ENCODE measurements around the gene PEX7. TPM values are rescaled to one million over a fixed set of nuclear protein-coding genes. Genes with fewer than 3 reads are reported as not detected.
"Not testable (repeated sequence)": the region's sequence is repeated elsewhere in the genome, so short reads cannot be mapped to it uniquely, and the experiment has no call there.

PEX7 gene
- polyA plus RNA-seq, 2 donors = 2.0 to 7.0 TPM

GRCh38 chr6:136801581-136801980 is 20.8 kb upstream of the PEX7 start:
- no peaks in the 10 kb centered on the region for H3K36me3 ChIP-seq (ENCODE audit: control insufficient read depth in 2 of 2, insufficient read depth in 2 of 2, low read length in 1 of 2)
- H3K9me3 ChIP-seq (ENCODE audit: control insufficient read depth in 2 of 2, insufficient read depth in 1 of 2, low read depth in 1 of 2, low read length in 1 of 2) = no peaks in the 10 kb centered on the region
- 100% methylated on average over 2 of the region's 2 CpGs for WGBS, 2 donors
- H3K27ac ChIP-seq (ENCODE audit: low read depth in 2 of 2, low read length in 1 of 2) = no peak overlapping the region
- H3K27me3 ChIP-seq (ENCODE audit: control insufficient read depth in 1 of 2, insufficient read depth in 2 of 2, low read length in 2 of 2) = no peaks in the 10 kb centered on the region
- no peak overlapping the region for H3K4me3 ChIP-seq (ENCODE audit: low read depth in 1 of 2, low read length in 2 of 2)
- no peaks in the 10 kb centered on the region for H3K4me1 ChIP-seq (ENCODE audit: control insufficient read depth in 2 of 2, insufficient read depth in 2 of 2, low read length in 1 of 2)

GRCh38 chr6:136803608-136804007 is 18.8 kb upstream of the PEX7 start:
- H3K9me3 ChIP-seq (ENCODE audit: control insufficient read depth in 2 of 2, insufficient read depth in 1 of 2, low read depth in 1 of 2, low read length in 1 of 2) = no peaks in the 10 kb centered on the region
- no peaks in the 10 kb centered on the region for H3K36me3 ChIP-seq (ENCODE audit: control insufficient read depth in 2 of 2, insufficient read depth in 2 of 2, low read length in 1 of 2)
- WGBS, 2 donors = 93 to 95% methylated on average over 1 of the region's 1 CpG
- H3K4me3 ChIP-seq (ENCODE audit: low read depth in 1 of 2, low read length in 2 of 2) = no peak overlapping the region
- H3K4me1 ChIP-seq (ENCODE audit: control insufficient read depth in 2 of 2, insufficient read depth in 2 of 2, low read length in 1 of 2) = no peaks in the 10 kb centered on the region
- H3K27me3 ChIP-seq (ENCODE audit: control insufficient read depth in 1 of 2, insufficient read depth in 2 of 2, low read length in 2 of 2) = no peaks in the 10 kb centered on the region
- H3K27ac ChIP-seq (ENCODE audit: low read depth in 2 of 2, low read length in 1 of 2) = no peak overlapping the region

- no peak overlapping the region for H3K4me3 ChIP-seq (ENCODE audit: low read depth in 1 of 2, low read length in 2 of 2)
- H3K4me1 ChIP-seq (ENCODE audit: control insufficient read depth in 2 of 2, insufficient read depth in 2 of 2, low read length in 1 of 2) = no peaks in the 10 kb centered on the region
- H3K9me3 ChIP-seq (ENCODE audit: control insufficient read depth in 2 of 2, insufficient read depth in 1 of 2, low read depth in 1 of 2, low read length in 1 of 2) = no peaks in the 10 kb centered on the region
- no peaks in the 10 kb centered on the region for H3K36me3 ChIP-seq (ENCODE audit: control insufficient read depth in 2 of 2, insufficient read depth in 2 of 2, low read length in 1 of 2)
- no peaks in the 10 kb centered on the region for H3K27me3 ChIP-seq (ENCODE audit: control insufficient read depth in 1 of 2, insufficient read depth in 2 of 2, low read length in 2 of 2)
- WGBS, 2 donors = 85 to 94% methylated on average over 7 of the region's 7 CpGs
- H3K27ac ChIP-seq (ENCODE audit: low read depth in 2 of 2, low read length in 1 of 2) = no peak overlapping the region
These were observed 13.1 kb upstream of the PEX7 start for GRCh38 chr6:136809091-136809860.

- H3K4me3 ChIP-seq (ENCODE audit: low read depth in 1 of 2, low read length in 2 of 2) = no peak overlapping the region
- no peaks in the 10 kb centered on the region for H3K9me3 ChIP-seq (ENCODE audit: control insufficient read depth in 2 of 2, insufficient read depth in 1 of 2, low read depth in 1 of 2, low read length in 1 of 2)
- H3K27me3 ChIP-seq (ENCODE audit: control insufficient read depth in 1 of 2, insufficient read depth in 2 of 2, low read length in 2 of 2) = no peaks in the 10 kb centered on the region
- H3K4me1 ChIP-seq (ENCODE audit: control insufficient read depth in 2 of 2, insufficient read depth in 2 of 2, low read length in 1 of 2) = no peaks in the 10 kb centered on the region
- no peaks in the 10 kb centered on the region for H3K36me3 ChIP-seq (ENCODE audit: control insufficient read depth in 2 of 2, insufficient read depth in 2 of 2, low read length in 1 of 2)
- no peak overlapping the region for H3K27ac ChIP-seq (ENCODE audit: low read depth in 2 of 2, low read length in 1 of 2)
These were observed 11.1 kb upstream of the PEX7 start for GRCh38 chr6:136811272-136811671.

- Histone ChIP-seq H3K4me3 (ENCODE audit: low read depth in 1 of 2, low read length in 2 of 2) (no peak overlapping the region), H3K27me3 (ENCODE audit: control insufficient read depth in 1 of 2, insufficient read depth in 2 of 2, low read length in 2 of 2) (no peaks in the 10 kb centered on the region), H3K4me1 (ENCODE audit: control insufficient read depth in 2 of 2, insufficient read depth in 2 of 2, low read length in 1 of 2) (no peaks in the 10 kb centered on the region), H3K27ac (ENCODE audit: low read depth in 2 of 2, low read length in 1 of 2) (no peak overlapping the region), H3K36me3 (ENCODE audit: control insufficient read depth in 2 of 2, insufficient read depth in 2 of 2, low read length in 1 of 2) (no peaks in the 10 kb centered on the region), H3K9me3 (ENCODE audit: control insufficient read depth in 2 of 2, insufficient read depth in 1 of 2, low read depth in 1 of 2, low read length in 1 of 2) (no peaks in the 10 kb centered on the region)
- 81 to 85% methylated on average over 2 of the region's 2 CpGs for WGBS, 2 donors
These were observed 10.2 kb upstream of the PEX7 start for GRCh38 chr6:136812174-136812573.

- not testable (repeated sequence) for H3K4me3 ChIP-seq (ENCODE audit: low read depth in 1 of 2, low read length in 2 of 2); H3K4me1 ChIP-seq (ENCODE audit: control insufficient read depth in 2 of 2, insufficient read depth in 2 of 2, low read length in 1 of 2); H3K9me3 ChIP-seq (ENCODE audit: control insufficient read depth in 2 of 2, insufficient read depth in 1 of 2, low read depth in 1 of 2, low read length in 1 of 2); H3K27me3 ChIP-seq (ENCODE audit: control insufficient read depth in 1 of 2, insufficient read depth in 2 of 2, low read length in 2 of 2); H3K27ac ChIP-seq (ENCODE audit: low read depth in 2 of 2, low read length in 1 of 2); H3K36me3 ChIP-seq (ENCODE audit: control insufficient read depth in 2 of 2, insufficient read depth in 2 of 2, low read length in 1 of 2)
- WGBS, 2 donors = 83 to 95% methylated on average over 1 of the region's 1 CpG
These were observed 6.8 kb upstream of the PEX7 start for GRCh38 chr6:136815608-136816007.

GRCh38 chr6:136816656-136817055 is 5.7 kb upstream of the PEX7 start:
- no peaks in the 10 kb centered on the region for H3K4me1 ChIP-seq (ENCODE audit: control insufficient read depth in 2 of 2, insufficient read depth in 2 of 2, low read length in 1 of 2)
- H3K36me3 ChIP-seq (ENCODE audit: control insufficient read depth in 2 of 2, insufficient read depth in 2 of 2, low read length in 1 of 2) = no peaks in the 10 kb centered on the region
- no peak overlapping the region for H3K4me3 ChIP-seq (ENCODE audit: low read depth in 1 of 2, low read length in 2 of 2)
- H3K27ac ChIP-seq (ENCODE audit: low read depth in 2 of 2, low read length in 1 of 2) = no peak overlapping the region
- no peaks in the 10 kb centered on the region for H3K9me3 ChIP-seq (ENCODE audit: control insufficient read depth in 2 of 2, insufficient read depth in 1 of 2, low read depth in 1 of 2, low read length in 1 of 2)
- WGBS, 2 donors = 75 to 78% methylated on average over 2 of the region's 2 CpGs
- H3K27me3 ChIP-seq (ENCODE audit: control insufficient read depth in 1 of 2, insufficient read depth in 2 of 2, low read length in 2 of 2) = no peaks in the 10 kb centered on the region

GRCh38 chr6:136820561-136820960 is 1.8 kb upstream of the PEX7 start:
- Histone ChIP-seq H3K27ac (ENCODE audit: low read depth in 2 of 2, low read length in 1 of 2) (no peak overlapping the region), H3K27me3 (ENCODE audit: control insufficient read depth in 1 of 2, insufficient read depth in 2 of 2, low read length in 2 of 2) (no peaks in the 10 kb centered on the region), H3K36me3 (ENCODE audit: control insufficient read depth in 2 of 2, insufficient read depth in 2 of 2, low read length in 1 of 2) (no peaks in the 10 kb centered on the region), H3K4me3 (ENCODE audit: low read depth in 1 of 2, low read length in 2 of 2) (no peak overlapping the region), H3K4me1 (ENCODE audit: control insufficient read depth in 2 of 2, insufficient read depth in 2 of 2, low read length in 1 of 2) (peaks cover 0 to 5% of the 10 kb centered on the region in 2 donors), H3K9me3 (ENCODE audit: control insufficient read depth in 2 of 2, insufficient read depth in 1 of 2, low read depth in 1 of 2, low read length in 1 of 2) (no peaks in the 10 kb centered on the region)
- 68 to 72% methylated on average over 2 of the region's 2 CpGs for WGBS, 2 donors

- no peaks in the 10 kb centered on the region for H3K9me3 ChIP-seq (ENCODE audit: control insufficient read depth in 2 of 2, insufficient read depth in 1 of 2, low read depth in 1 of 2, low read length in 1 of 2)
- H3K27me3 ChIP-seq (ENCODE audit: control insufficient read depth in 1 of 2, insufficient read depth in 2 of 2, low read length in 2 of 2) = no peaks in the 10 kb centered on the region
- 1% methylated on average over 11 of the region's 11 CpGs for WGBS, 2 donors
- peak overlapping the region; percentile 92 to 96 for H3K27ac ChIP-seq (ENCODE audit: low read depth in 2 of 2, low read length in 1 of 2)
- peak overlapping the region; percentile 68 to 93 for H3K4me3 ChIP-seq (ENCODE audit: low read depth in 1 of 2, low read length in 2 of 2)
- H3K4me1 ChIP-seq (ENCODE audit: control insufficient read depth in 2 of 2, insufficient read depth in 2 of 2, low read length in 1 of 2) = peaks cover 0 to 5% of the 10 kb centered on the region in 2 donors
- no peaks in the 10 kb centered on the region for H3K36me3 ChIP-seq (ENCODE audit: control insufficient read depth in 2 of 2, insufficient read depth in 2 of 2, low read length in 1 of 2)
These were observed 381 bp upstream of the PEX7 start for GRCh38 chr6:136822046-136822375.

GRCh38 chr6:136823128-136823660 is 802 bp downstream of the PEX7 start:
- 50 to 54% methylated on average over 31 of the region's 31 CpGs for WGBS, 2 donors
- H3K36me3 ChIP-seq (ENCODE audit: control insufficient read depth in 2 of 2, insufficient read depth in 2 of 2, low read length in 1 of 2) = no peaks in the 10 kb centered on the region
- H3K4me3 ChIP-seq (ENCODE audit: low read depth in 1 of 2, low read length in 2 of 2) = peak overlapping the region; percentile 68 to 93
- no peaks in the 10 kb centered on the region for H3K9me3 ChIP-seq (ENCODE audit: control insufficient read depth in 2 of 2, insufficient read depth in 1 of 2, low read depth in 1 of 2, low read length in 1 of 2)
- H3K27ac ChIP-seq (ENCODE audit: low read depth in 2 of 2, low read length in 1 of 2) = peak overlapping the region; percentile 92 to 96
- peaks cover 0 to 5% of the 10 kb centered on the region in 2 donors for H3K4me1 ChIP-seq (ENCODE audit: control insufficient read depth in 2 of 2, insufficient read depth in 2 of 2, low read length in 1 of 2)
- H3K27me3 ChIP-seq (ENCODE audit: control insufficient read depth in 1 of 2, insufficient read depth in 2 of 2, low read length in 2 of 2) = no peaks in the 10 kb centered on the region

Measured in esophagus (tissue), 2 donors.